Liver (tissue), 9 donors: ENCODE data around the gene ZW10. TPM values are rescaled to one million over a fixed set of nuclear protein-coding genes. Genes with fewer than 3 reads are reported as not detected.
"Not testable (repeated sequence)": the region's sequence is repeated elsewhere in the genome, so short reads cannot be mapped to it uniquely, and the experiment has no call there.

Experiments used
- DNase-seq: peaks from one replicate; pipeline ENCODE4 v3.0.0-alpha.2; 2017; ENCODE audit warnings: low spot score
- H3K27ac ChIP-seq, 2 donors: one replicate each; pipeline ENCODE4 v1.7.0; 2013; ENCODE audit warnings: inconsistent platforms in 2 of 2, low read length in 2 of 2, control low read depth in 1 of 2, low read depth in 1 of 2, mild to moderate bottlenecking in 1 of 2
- H3K27me3 ChIP-seq, 4 donors: one replicate each; pipeline versions ENCODE4 v1.6.1 to v1.7.0; 2013; ENCODE audit warnings: low read length in 3 of 4, inconsistent platforms in 1 of 4, mild to moderate bottlenecking in 1 of 4, moderate library complexity in 1 of 4; ENCODE audit not compliant: control insufficient read depth in 4 of 4, insufficient read depth in 4 of 4
- H3K36me3 ChIP-seq, 4 donors: one replicate each; pipeline versions ENCODE4 v1.6.1 to v1.7.0; 2013; ENCODE audit warnings: low read length in 3 of 4, mild to moderate bottlenecking in 3 of 4, low read depth in 1 of 4, moderate library complexity in 1 of 4; ENCODE audit not compliant: control insufficient read depth in 4 of 4, insufficient read depth in 3 of 4
- H3K4me1 ChIP-seq, 4 donors: one replicate each; pipeline versions ENCODE4 v1.6.1 to v1.7.0; 2013; ENCODE audit warnings: low read length in 3 of 4, mild to moderate bottlenecking in 3 of 4, moderate library complexity in 1 of 4; ENCODE audit not compliant: control insufficient read depth in 4 of 4, insufficient read depth in 4 of 4
- H3K4me3 ChIP-seq, 3 donors: one replicate each; pipeline versions ENCODE4 v1.6.1 to v1.7.0; 2013; ENCODE audit warnings: low read length in 3 of 3, control low read depth in 1 of 3, low read depth in 1 of 3, mild to moderate bottlenecking in 1 of 3
- H3K9ac ChIP-seq, 2 donors: one replicate each; pipeline ENCODE4 v1.7.0; 2013; ENCODE audit warnings: low read length in 2 of 2, mild to moderate bottlenecking in 2 of 2, moderate library complexity in 2 of 2, control low read depth in 1 of 2, low read depth in 1 of 2
- H3K9me3 ChIP-seq, 4 donors: one replicate each; pipeline versions ENCODE4 v1.6.1 to v1.7.0; 2013; ENCODE audit warnings: low read length in 3 of 4; ENCODE audit not compliant: control insufficient read depth in 4 of 4
- ATF3 ChIP-seq: IDR thresholded peaks from 2 replicates; pipeline ENCODE4 v1.6.1; 2016; ENCODE audit warnings: antibody characterized with exemption
- CTCF ChIP-seq: fragments of 150-350 bp; IDR thresholded peaks from 2 replicates; pipeline ENCODE4 v1.5.1; 2017; ENCODE audit warnings: improper control_type of control experiment, low read depth, low read length; ENCODE audit not compliant: missing input control
- FOXA1 ChIP-seq: IDR thresholded peaks from 2 replicates; pipeline ENCODE4 v1.6.1; 2016; ENCODE audit warnings: antibody characterized with exemption
- FOXA2 ChIP-seq: IDR thresholded peaks from 2 replicates; pipeline ENCODE4 v1.6.1; 2016; ENCODE audit warnings: antibody characterized with exemption
- GABPA ChIP-seq, 2 donors: IDR thresholded peaks in 1 of 2; conservative IDR thresholded peaks in 1 of 2; 2 replicates each; pipeline ENCODE4 v1.6.1; 2016; ENCODE audit warnings: antibody characterized with exemption in 2 of 2, mild to moderate bottlenecking in 1 of 2, moderate library complexity in 1 of 2
- HNF4A ChIP-seq, 2 donors: conservative IDR thresholded peaks; 2 replicates each; pipeline ENCODE4 v1.6.1; 2016; ENCODE audit warnings: antibody characterized with exemption in 2 of 2, mild to moderate bottlenecking in 2 of 2
- HNF4G ChIP-seq: IDR thresholded peaks from 2 replicates; pipeline ENCODE4 v1.6.1; 2016; ENCODE audit warnings: antibody characterized with exemption
- JUND ChIP-seq, 2 donors: IDR thresholded peaks; 2 replicates each; pipeline ENCODE4 v1.6.1; 2016; ENCODE audit warnings: antibody characterized with exemption in 2 of 2
- MAX ChIP-seq: IDR thresholded peaks from 2 replicates; pipeline ENCODE4 v1.6.1; 2016; ENCODE audit warnings: antibody characterized with exemption
- NR2F2 ChIP-seq: IDR thresholded peaks from 2 replicates; pipeline ENCODE4 v1.6.1; 2016; ENCODE audit warnings: antibody characterized with exemption
- RAD21 ChIP-seq, 2 donors: IDR thresholded peaks; 2 replicates each; pipeline ENCODE4 v1.6.1; 2016; ENCODE audit warnings: antibody characterized with exemption in 2 of 2, mild to moderate bottlenecking in 2 of 2
- REST ChIP-seq: IDR thresholded peaks from 2 replicates; pipeline ENCODE4 v1.6.1; 2016; ENCODE audit warnings: antibody characterized with exemption, mild to moderate bottlenecking
- RXRA ChIP-seq, 2 donors: IDR thresholded peaks; 2 replicates each; pipeline ENCODE4 v1.6.1; 2017 to 2018; ENCODE audit warnings: antibody characterized with exemption in 2 of 2, mild to moderate bottlenecking in 1 of 2
- YY1 ChIP-seq: IDR thresholded peaks from 2 replicates; pipeline ENCODE4 v1.6.1; 2016; ENCODE audit warnings: antibody characterized with exemption, mild to moderate bottlenecking
- ZBTB33 ChIP-seq: IDR thresholded peaks from 2 replicates; pipeline ENCODE4 v1.6.1; 2016; ENCODE audit warnings: antibody characterized with exemption
- WGBS: extraction: QIAGEN DNeasy Blood & Tissue Kit; methylation state at CpG from one replicate; pipeline ENCODE4 v1.1.7; 2013; 5-methylcytosine and 5-hydroxymethylcytosine counted together
- polyA plus RNA-seq, 2 donors: library from polyadenylated mRNA; stranded (reverse) in 1 of 2; unstranded in 1 of 2; fragments of 200-250 nt in 1 of 2; fragments of >200 nt in 1 of 2; fragmentation: Nextera tagmentation in 1 of 2; extraction: Ambion mirVana in 1 of 2; gene quantifications; one replicate each; pipeline versions ENCODE4 v1.2.1 to v1.2.3, GENCODE V29; 2013 to 2015
- total RNA-seq, 2 donors: library from RNA; depleted of rRNA; stranded (reverse); fragments of >200 nt; gene quantifications; one replicate each; pipeline ENCODE4 v1.2.3, GENCODE V29; 2014
- donor health status: healthy.
- donor health status: healthy.
- donor health status: healthy.
- donor health status: healthy.
- donor health status: healthy.

The ZW10 gene
- total and polyA plus RNA-seq, 4 donors, result 3.7 to 16.8 (median 9.3) TPM

GRCh38 chr11:113796663-113797259 is 23.3 kb upstream of the ZW10 start:
- no peak overlapping the region for H3K9ac ChIP-seq
- H3K27ac ChIP-seq, result no peak overlapping the region
- TF ChIP-seq GABPA (IDR thresholded peaks at IDR 0.05 in 1 of 2, conservative IDR thresholded peaks at IDR 0.05 in 1 of 2) (no peak), CTCF (peak; percentile 69), RAD21 (IDR thresholded peaks at IDR 0.05) (peak; percentile 72 to 82)
- H3K9me3 ChIP-seq, result no peaks in the 10 kb centered on the region
- no peak overlapping the region for H3K4me3 ChIP-seq
- no peak for DNase-seq
- 69% methylated on average over 3 of the region's 3 CpGs for WGBS
- no peaks in the 10 kb centered on the region for H3K27me3 ChIP-seq
- no peaks in the 10 kb centered on the region for H3K4me1 ChIP-seq
- peaks cover 0 to 21% (median 16%) of the 10 kb centered on the region in 4 donors for H3K36me3 ChIP-seq

- no peak for DNase-seq
- 72% methylated on average over 35 of the region's 35 CpGs for WGBS
- Histone ChIP-seq H3K9me3 (no peaks in the 10 kb centered on the region), H3K27ac (no peak overlapping the region), H3K27me3 (no peaks in the 10 kb centered on the region), H3K4me1 (no peaks in the 10 kb centered on the region), H3K36me3 (no peaks in the 10 kb centered on the region), H3K4me3 (no peak overlapping the region), H3K9ac (no peak overlapping the region)
- TF ChIP-seq HNF4A (conservative IDR thresholded peaks at IDR 0.05) (no peak), FOXA2 (no peak), FOXA1 (no peak), JUND (IDR thresholded peaks at IDR 0.05) (no peak), YY1 (no peak), ATF3 (no peak), HNF4G (no peak), MAX (no peak), CTCF (no peak), REST (no peak), GABPA (IDR thresholded peaks at IDR 0.05 in 1 of 2, conservative IDR thresholded peaks at IDR 0.05 in 1 of 2) (no peak), ZBTB33 (no peak), RAD21 (IDR thresholded peaks at IDR 0.05) (no peak), NR2F2 (no peak), RXRA (IDR thresholded peaks at IDR 0.05) (no peak)
Observed at GRCh38 chr11:113789675-113790320, 16.3 kb upstream of the ZW10 start.

- not testable (repeated sequence) for H3K4me3 ChIP-seq, H3K9me3 ChIP-seq, H3K36me3 ChIP-seq, H3K9ac ChIP-seq, H3K27ac ChIP-seq, DNase-seq, H3K27me3 ChIP-seq, H3K4me1 ChIP-seq
- WGBS, result 78% methylated on average over 22 of the region's 22 CpGs
Observed at GRCh38 chr11:113789016-113789415, 15.5 kb upstream of the ZW10 start.
